ENCODE measurements around the gene EVX1. TPM values are rescaled to one million over a fixed set of nuclear protein-coding genes. Genes with fewer than 3 reads are reported as not detected.

Gene EVX1
- total and polyA plus RNA-seq, 7 experiments from 2014 or later = 0.11 TPM; not detected in 6

DNA sequence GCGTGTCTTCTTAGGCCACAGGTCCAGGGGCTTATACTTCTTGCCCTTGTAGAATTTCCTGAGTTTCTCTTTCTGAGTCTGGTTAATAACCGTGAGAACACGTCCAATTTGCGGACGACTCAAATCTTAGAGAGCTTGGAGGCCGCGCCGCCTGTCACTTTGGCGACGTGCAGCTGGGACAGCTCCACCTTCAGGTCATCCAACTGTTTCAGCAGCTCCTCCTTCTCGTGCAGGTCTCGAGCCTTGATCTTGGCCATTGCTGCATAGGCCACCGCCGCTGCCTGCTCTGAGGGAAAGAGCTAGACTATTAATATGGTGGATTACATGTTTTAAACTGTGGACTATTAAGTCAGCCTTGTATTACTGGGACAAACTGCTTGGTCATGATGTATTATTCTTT, 26.9 kb downstream of the EVX1 start:
- Histone ChIP-seq H3K9me3 (ENCODE audit: control insufficient read depth in 2 of 3, low read length in 3 of 3) (no peaks in the 10 kb centered on the region), H3K27me3 (ENCODE audit: control insufficient read depth in 2 of 2, insufficient read depth in 2 of 2, low read length in 2 of 2) (no peaks in the 10 kb centered on the region), H3K4me3 (ENCODE audit: low read length) (no peak overlapping the region), H3K27ac (ENCODE audit: low read depth, low read length) (no peak overlapping the region), H3K4me1 (ENCODE audit: control insufficient read depth in 2 of 2, insufficient read depth in 2 of 2, low read length in 2 of 2) (no peaks in the 10 kb centered on the region), H3K36me3 (ENCODE audit: control insufficient read depth in 2 of 3, insufficient read depth in 3 of 3, low read length in 3 of 3) (no peaks in the 10 kb centered on the region)
- Mint-ChIP-seq H3K27me3 (peaks cover 0 to 37% (median 24%) of the 10 kb centered on the region in 5 donors), H3K4me1 (no peaks in the 10 kb centered on the region), H3K4me3 (no peak overlapping the region), H3K27ac (no peak overlapping the region), H3K36me3 (peaks cover 0 to 7% (median 3%) of the 10 kb centered on the region in 5 donors), H3K9me3 (peaks cover 6 to 32% (median 13%) of the 10 kb centered on the region in 11 donors)
- CTCF ChIA-PET = no interaction called here
- intact Hi-C loops (cut with micrococcal nuclease) = no loop called here
- no peak for DNase-seq
- POLR2A ChIA-PET = no interaction called here
- no peak for ATAC-seq

DNA sequence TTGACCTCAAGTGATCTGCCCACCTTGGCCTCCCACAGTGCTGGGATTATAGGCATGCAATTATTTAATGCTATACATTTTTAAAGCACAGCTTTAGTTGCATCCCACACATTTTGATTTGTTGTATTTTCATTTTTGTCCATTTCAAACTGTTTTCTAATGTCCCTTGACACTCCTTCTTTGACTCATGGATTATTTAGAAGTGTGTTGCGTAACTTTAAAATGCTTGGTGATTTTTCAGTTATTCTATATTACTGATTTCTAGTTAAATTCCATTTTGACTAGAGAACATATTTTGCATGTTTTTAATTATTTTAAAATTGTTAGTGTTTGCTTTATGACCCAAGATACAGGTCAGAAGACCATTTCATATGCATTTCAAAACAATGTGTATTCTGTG, 28.8 kb downstream of the EVX1 start:
- POLR2A ChIA-PET = no interaction called here

DNA sequence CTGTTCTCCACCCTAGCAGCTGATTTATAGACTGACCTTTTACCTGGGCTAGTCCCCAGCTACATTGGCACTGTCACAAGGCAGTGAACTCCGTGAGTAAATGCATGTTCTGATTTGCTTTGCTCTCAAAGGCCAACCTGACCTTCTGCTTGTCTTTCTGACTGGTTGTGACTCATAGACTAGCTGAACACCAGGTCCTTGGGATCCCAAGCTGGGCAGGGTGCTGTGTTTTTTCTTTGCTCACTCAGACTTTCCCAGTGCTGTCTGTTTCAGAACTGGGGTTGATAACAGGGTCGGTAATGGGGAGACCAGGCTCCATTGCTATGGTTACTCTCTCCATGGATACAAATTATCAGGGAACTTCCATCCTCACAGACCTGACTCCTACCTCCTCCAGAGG, 35.0 kb downstream of the EVX1 start:
- CTCF ChIA-PET = no interaction called here
- no peak overlapping the region for H3K4me3 ChIP-seq (ENCODE audit: low read length)
- no peaks in the 10 kb centered on the region for H3K4me1 ChIP-seq (ENCODE audit: control insufficient read depth in 2 of 2, insufficient read depth in 2 of 2, low read length in 2 of 2)
- ATAC-seq (no peak), DNase-seq (no peak)
- no peaks in the 10 kb centered on the region for H3K36me3 ChIP-seq (ENCODE audit: control insufficient read depth in 2 of 3, insufficient read depth in 3 of 3, low read length in 3 of 3)
- Mint-ChIP-seq H3K4me3 (no peak overlapping the region), H3K9me3 (peaks cover 3 to 19% (median 10%) of the 10 kb centered on the region in 11 donors), H3K27me3 (peaks cover 0 to 26% (median 23%) of the 10 kb centered on the region in 5 donors), H3K27ac (peak overlapping the region in 1 of 9 donors; percentile 20), H3K4me1 (no peaks in the 10 kb centered on the region), H3K36me3 (peaks cover 0 to 11% (median 3%) of the 10 kb centered on the region in 5 donors)
- no peak overlapping the region for H3K27ac ChIP-seq (ENCODE audit: low read depth, low read length)
- no peaks in the 10 kb centered on the region for H3K9me3 ChIP-seq (ENCODE audit: control insufficient read depth in 2 of 3, low read length in 3 of 3)
- POLR2A ChIA-PET = no interaction called here
- peaks cover 0 to 4% of the 10 kb centered on the region in 2 donors for H3K27me3 ChIP-seq (ENCODE audit: control insufficient read depth in 2 of 2, insufficient read depth in 2 of 2, low read length in 2 of 2)
- intact Hi-C loops (cut with micrococcal nuclease) = no loop called here

More for the DNA sequence above, 28.8 kb downstream of the EVX1 start:
- H3K27ac Mint-ChIP-seq = no peak overlapping the region
- Histone ChIP-seq H3K27ac (ENCODE audit: low read depth, low read length) (no peak overlapping the region), H3K4me3 (ENCODE audit: low read length) (no peak overlapping the region), H3K9me3 (ENCODE audit: control insufficient read depth in 2 of 3, low read length in 3 of 3) (no peaks in the 10 kb centered on the region), H3K27me3 (ENCODE audit: control insufficient read depth in 2 of 2, insufficient read depth in 2 of 2, low read length in 2 of 2) (no peaks in the 10 kb centered on the region), H3K36me3 (ENCODE audit: control insufficient read depth in 2 of 3, insufficient read depth in 3 of 3, low read length in 3 of 3) (no peaks in the 10 kb centered on the region), H3K4me1 (ENCODE audit: control insufficient read depth in 2 of 2, insufficient read depth in 2 of 2, low read length in 2 of 2) (no peaks in the 10 kb centered on the region)
- ATAC-seq (no peak), DNase-seq (no peak)
- H3K27me3 Mint-ChIP-seq = peaks cover 0 to 40% (median 25%) of the 10 kb centered on the region in 5 donors
- peaks cover 0 to 11% (median 3%) of the 10 kb centered on the region in 5 donors for H3K36me3 Mint-ChIP-seq
- peaks cover 6 to 35% (median 17%) of the 10 kb centered on the region in 11 donors for H3K9me3 Mint-ChIP-seq
- no peak overlapping the region for H3K4me3 Mint-ChIP-seq
- H3K4me1 Mint-ChIP-seq = no peaks in the 10 kb centered on the region
- intact Hi-C loops (cut with micrococcal nuclease) = no loop called here
- CTCF ChIA-PET = no interaction called here

DNA sequence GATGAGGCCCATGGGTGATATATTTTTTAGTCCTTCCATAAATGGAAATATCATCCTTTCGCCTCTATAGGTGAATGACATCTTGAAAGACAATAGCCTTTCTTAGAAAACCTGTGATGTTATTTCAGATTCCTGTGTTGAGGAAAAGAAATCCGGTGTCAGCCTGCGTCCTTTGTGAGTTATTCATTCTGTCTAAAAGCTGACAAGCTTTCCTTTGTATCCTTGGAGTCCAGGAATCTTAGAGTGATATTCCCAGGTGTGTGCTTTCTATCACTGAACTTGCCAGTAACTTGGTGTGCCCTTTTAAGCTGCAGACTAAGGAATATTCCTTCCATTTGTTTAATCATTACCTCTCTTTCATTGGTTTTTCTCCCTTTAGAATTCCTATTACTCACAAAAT, 41.0 kb downstream of the EVX1 start:
- H3K9me3 Mint-ChIP-seq = peaks cover 0 to 8% (median 3%) of the 10 kb centered on the region in 11 donors
- ChIA-PET POLR2A (no interaction called here), CTCF (no interaction called here)
- no peak for DNase-seq
- Histone ChIP-seq H3K9me3 (ENCODE audit: control insufficient read depth in 2 of 3, low read length in 3 of 3) (no peaks in the 10 kb centered on the region), H3K27me3 (ENCODE audit: control insufficient read depth in 2 of 2, insufficient read depth in 2 of 2, low read length in 2 of 2) (peaks cover 0 to 4% of the 10 kb centered on the region in 2 donors), H3K36me3 (ENCODE audit: control insufficient read depth in 2 of 3, insufficient read depth in 3 of 3, low read length in 3 of 3) (no peaks in the 10 kb centered on the region), H3K27ac (ENCODE audit: low read depth, low read length) (no peak overlapping the region), H3K4me3 (ENCODE audit: low read length) (no peak overlapping the region), H3K4me1 (ENCODE audit: control insufficient read depth in 2 of 2, insufficient read depth in 2 of 2, low read length in 2 of 2) (no peaks in the 10 kb centered on the region)
- no peak overlapping the region for H3K4me3 Mint-ChIP-seq
- H3K4me1 Mint-ChIP-seq = no peaks in the 10 kb centered on the region
- no peak overlapping the region for H3K27ac Mint-ChIP-seq
- no peaks in the 10 kb centered on the region for H3K36me3 Mint-ChIP-seq
- ATAC-seq = no peak
- intact Hi-C loops (cut with micrococcal nuclease) = no loop called here
- peaks cover 2 to 57% (median 45%) of the 10 kb centered on the region in 5 donors for H3K27me3 Mint-ChIP-seq

DNA sequence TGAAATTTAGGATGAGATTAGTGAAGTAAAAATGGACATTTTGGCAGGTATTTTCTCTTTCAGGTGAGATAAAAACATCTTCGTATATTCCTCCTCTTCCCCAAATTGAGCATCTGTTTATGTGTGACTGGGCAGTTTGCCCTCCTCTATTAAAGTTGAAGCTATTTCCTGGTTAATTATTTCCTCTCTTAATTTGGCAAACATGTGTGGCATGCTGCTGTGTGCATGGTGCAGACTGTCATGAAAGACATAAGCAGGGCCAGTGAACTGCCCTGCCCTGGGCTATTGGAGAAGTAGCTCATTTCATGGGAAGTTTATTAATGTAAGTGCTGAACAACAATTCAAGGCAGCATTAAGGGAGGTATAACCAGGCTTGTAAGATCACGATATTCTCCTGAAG, 52.6 kb downstream of the EVX1 start:
- Mint-ChIP-seq H3K27ac (no peak overlapping the region), H3K4me3 (no peak overlapping the region), H3K4me1 (peaks cover 0 to 2% (median 0%) of the 10 kb centered on the region in 7 donors), H3K27me3 (peaks cover 4 to 55% (median 50%) of the 10 kb centered on the region in 5 donors), H3K9me3 (peaks cover 0 to 14% (median 4%) of the 10 kb centered on the region in 11 donors), H3K36me3 (peaks cover 0 to 3% (median 0%) of the 10 kb centered on the region in 5 donors)
- no peak for DNase-seq
- Histone ChIP-seq H3K27me3 (ENCODE audit: control insufficient read depth in 2 of 2, insufficient read depth in 2 of 2, low read length in 2 of 2) (no peaks in the 10 kb centered on the region), H3K27ac (ENCODE audit: low read depth, low read length) (no peak overlapping the region), H3K9me3 (ENCODE audit: control insufficient read depth in 2 of 3, low read length in 3 of 3) (no peaks in the 10 kb centered on the region), H3K4me1 (ENCODE audit: control insufficient read depth in 2 of 2, insufficient read depth in 2 of 2, low read length in 2 of 2) (no peaks in the 10 kb centered on the region), H3K36me3 (ENCODE audit: control insufficient read depth in 2 of 3, insufficient read depth in 3 of 3, low read length in 3 of 3) (no peaks in the 10 kb centered on the region), H3K4me3 (ENCODE audit: low read length) (no peak overlapping the region)
- no peak for ATAC-seq
- CTCF ChIA-PET = no interaction called here
- intact Hi-C loops (cut with micrococcal nuclease) = no loop called here
- POLR2A ChIA-PET = no interaction called here

DNA sequence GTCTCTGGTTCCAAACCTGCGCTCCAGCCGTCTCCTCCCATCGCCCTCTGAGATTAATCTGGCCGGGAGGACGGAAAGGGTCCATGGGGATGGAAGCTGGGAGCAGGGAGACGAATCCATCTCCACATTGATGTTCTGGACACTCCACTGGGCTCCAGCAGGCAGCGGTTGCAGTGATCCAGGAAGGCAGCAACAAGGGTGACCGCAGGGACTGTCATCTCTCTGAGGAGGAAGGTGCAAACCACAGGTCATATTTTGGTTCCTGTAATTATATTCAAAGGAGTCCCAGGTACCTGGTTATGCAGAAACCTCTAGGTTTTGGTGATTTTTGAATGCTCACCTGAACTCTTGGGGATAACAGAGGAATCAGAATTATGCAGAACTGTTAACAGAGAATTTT, 54.8 kb downstream of the EVX1 start:
- H3K27ac ChIP-seq (ENCODE audit: low read depth, low read length) = no peak overlapping the region
- Mint-ChIP-seq H3K9me3 (peaks cover 0 to 10% (median 4%) of the 10 kb centered on the region in 11 donors), H3K4me3 (no peak overlapping the region), H3K27me3 (peaks cover 4 to 62% (median 59%) of the 10 kb centered on the region in 5 donors), H3K4me1 (peaks cover 0 to 2% (median 0%) of the 10 kb centered on the region in 7 donors), H3K36me3 (peaks cover 0 to 3% (median 0%) of the 10 kb centered on the region in 5 donors), H3K27ac (no peak overlapping the region)
- no peaks in the 10 kb centered on the region for H3K9me3 ChIP-seq (ENCODE audit: control insufficient read depth in 2 of 3, low read length in 3 of 3)
- H3K4me3 ChIP-seq (ENCODE audit: low read length) = no peak overlapping the region
- ChIA-PET POLR2A (no interaction called here), CTCF (no interaction called here)
- H3K4me1 ChIP-seq (ENCODE audit: control insufficient read depth in 2 of 2, insufficient read depth in 2 of 2, low read length in 2 of 2) = no peaks in the 10 kb centered on the region
- H3K36me3 ChIP-seq (ENCODE audit: control insufficient read depth in 2 of 3, insufficient read depth in 3 of 3, low read length in 3 of 3) = no peaks in the 10 kb centered on the region
- intact Hi-C loops (cut with micrococcal nuclease) = no loop called here
- H3K27me3 ChIP-seq (ENCODE audit: control insufficient read depth in 2 of 2, insufficient read depth in 2 of 2, low read length in 2 of 2) = no peaks in the 10 kb centered on the region
- DNase-seq = no peak
- no peak for ATAC-seq
